HG03558 (cell line): ENCODE measurements around the gene WASF2.
"Not testable (repeated sequence)": the region's sequence is repeated elsewhere in the genome, so short reads cannot be mapped to it uniquely, and the experiment has no call there.

Experiments used
- ATAC-seq: cut with Tn5 transposase; IDR thresholded peaks from one replicate; pipeline ENCODE4 v1.9.1; 2021; ENCODE audit warnings: moderate number of reproducible peaks; ENCODE audit not compliant: unreplicated experiment; ENCODE audit errors: extremely low read depth

WASF2 gene

GRCh38 chr1:27503033-27503432 is 13.1 kb upstream of the WASF2 start:
- ATAC-seq = no peak

GRCh38 chr1:27501159-27501558 is 11.2 kb upstream of the WASF2 start:
- not testable (repeated sequence) for ATAC-seq

- ATAC-seq = no peak
Measured at GRCh38 chr1:27499142-27499541, 9.2 kb upstream of the WASF2 start.

DNA sequence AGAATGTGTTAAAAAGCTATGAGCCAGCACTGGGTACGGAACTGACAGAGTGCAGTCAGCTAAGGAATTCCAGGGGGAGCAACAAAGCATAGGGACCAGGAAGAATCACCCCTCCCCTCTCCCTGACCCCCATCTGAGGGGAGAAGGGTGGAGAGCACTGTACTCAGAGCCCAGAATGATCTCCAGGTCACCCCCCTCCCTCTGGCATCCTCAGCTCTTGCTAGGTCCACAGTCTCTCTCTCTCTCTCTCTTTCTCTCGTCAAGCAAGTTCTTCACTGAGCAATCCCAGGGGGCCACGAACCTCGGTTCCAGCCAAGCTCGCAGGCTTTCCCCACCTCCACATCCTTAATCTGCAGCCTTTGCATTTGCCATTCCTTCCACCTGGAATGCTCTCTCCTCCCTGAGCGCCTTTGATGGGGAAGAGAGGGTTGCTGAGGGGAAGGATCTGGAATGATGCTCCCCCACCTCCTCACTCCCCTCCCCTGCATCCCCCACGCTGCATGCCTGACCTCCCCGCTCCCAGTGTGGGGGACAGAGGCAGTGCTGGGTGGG is 6.7 kb upstream of the WASF2 start:
- no peak for ATAC-seq

GRCh38 chr1:27492796-27493195 is 2.8 kb upstream of the WASF2 start:
- no peak for ATAC-seq

- ATAC-seq = no peak
Measured at GRCh38 chr1:27491748-27492700, 2.1 kb upstream of the WASF2 start.

- ATAC-seq = peak; percentile 12
Measured at GRCh38 chr1:27489501-27489972, 430 bp downstream of the WASF2 start.

DNA sequence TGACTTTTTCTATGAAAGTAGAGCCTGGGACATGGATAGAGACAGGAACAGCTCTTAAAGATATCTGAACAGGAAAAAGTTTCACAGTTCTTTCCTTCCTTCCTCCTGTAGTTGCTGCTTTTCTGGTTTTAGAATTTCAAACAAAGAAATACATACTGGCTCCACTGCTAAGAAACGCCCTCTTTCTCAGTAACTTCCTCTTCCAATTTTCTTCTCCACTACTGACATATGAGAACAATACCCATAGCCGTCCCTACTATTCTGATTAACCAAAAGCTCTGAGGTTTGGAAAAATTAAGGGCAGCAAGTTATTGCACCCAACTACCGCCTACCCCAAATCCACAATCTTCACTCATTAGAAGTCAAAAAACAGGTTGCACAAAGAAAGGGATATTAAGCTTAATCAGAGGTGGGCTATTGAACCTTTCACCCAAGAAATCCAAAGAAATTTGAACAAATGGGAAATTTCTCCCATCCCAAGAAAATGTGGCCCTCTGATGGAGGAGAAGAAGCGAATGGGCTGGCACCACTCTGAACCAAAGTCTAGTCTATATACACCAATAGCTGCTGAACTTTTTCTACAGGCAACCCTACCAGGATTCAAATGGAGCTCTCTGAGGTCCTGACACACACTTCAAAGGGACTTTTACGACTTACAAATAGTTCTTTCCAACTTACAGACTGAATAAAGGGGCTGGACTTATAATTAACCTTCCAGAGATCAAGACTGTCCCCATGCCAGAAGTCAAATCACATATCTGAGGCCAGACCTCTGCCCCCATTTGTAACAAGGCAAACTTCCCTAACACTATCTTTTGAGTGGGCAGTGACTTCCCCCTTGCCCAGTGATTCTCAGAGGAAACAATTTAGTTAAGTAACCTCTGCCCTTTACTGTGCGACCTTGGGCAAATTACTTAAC is 1.7 kb downstream of the WASF2 start:
- ATAC-seq = no peak

DNA sequence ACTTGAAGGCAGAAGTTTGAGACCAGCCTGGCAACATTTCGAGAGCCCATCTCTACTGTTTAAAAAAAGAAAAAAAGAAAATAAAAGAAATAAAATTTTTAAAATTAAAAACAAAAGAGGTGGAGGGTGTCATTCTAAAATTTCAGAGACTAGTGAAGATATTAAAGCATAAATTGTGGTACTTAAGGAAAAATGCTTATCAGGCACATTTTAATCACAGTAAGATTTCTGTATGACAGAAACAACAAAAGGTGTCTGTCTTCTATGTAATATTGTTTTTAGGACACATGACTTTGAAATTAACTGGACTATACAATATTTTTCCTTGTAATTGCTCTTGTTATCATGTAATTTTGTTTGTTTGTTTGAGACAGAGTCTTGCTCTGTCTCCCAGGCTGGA is 4.6 kb downstream of the WASF2 start:
- ATAC-seq = no peak

DNA sequence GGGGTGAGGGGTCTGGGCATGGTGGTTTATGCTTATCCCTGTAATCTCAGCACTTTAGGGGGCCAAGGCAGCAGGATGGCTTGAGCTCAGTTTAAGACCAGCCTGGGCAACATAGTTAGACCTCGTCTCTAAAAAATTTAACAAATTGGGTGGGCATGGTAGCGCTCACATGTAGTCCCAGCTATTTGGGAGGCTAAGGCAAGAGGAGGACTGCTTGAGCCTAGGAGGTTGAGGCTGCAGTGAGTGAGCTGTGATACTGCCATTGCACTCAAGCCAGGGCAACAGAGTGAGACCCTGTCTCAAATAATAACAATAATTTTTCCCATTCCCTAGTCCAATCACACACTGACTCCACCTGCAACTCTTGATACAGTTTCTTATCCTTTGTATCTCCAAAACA is 6.3 kb downstream of the WASF2 start:
- no peak for ATAC-seq

GRCh38 chr1:27481994-27482620 is 7.9 kb downstream of the WASF2 start:
- ATAC-seq = no peak

GRCh38 chr1:27478098-27478497 is 11.9 kb downstream of the WASF2 start:
- no peak for ATAC-seq

GRCh38 chr1:27476237-27476636 is 13.7 kb downstream of the WASF2 start:
- no peak for ATAC-seq

DNA sequence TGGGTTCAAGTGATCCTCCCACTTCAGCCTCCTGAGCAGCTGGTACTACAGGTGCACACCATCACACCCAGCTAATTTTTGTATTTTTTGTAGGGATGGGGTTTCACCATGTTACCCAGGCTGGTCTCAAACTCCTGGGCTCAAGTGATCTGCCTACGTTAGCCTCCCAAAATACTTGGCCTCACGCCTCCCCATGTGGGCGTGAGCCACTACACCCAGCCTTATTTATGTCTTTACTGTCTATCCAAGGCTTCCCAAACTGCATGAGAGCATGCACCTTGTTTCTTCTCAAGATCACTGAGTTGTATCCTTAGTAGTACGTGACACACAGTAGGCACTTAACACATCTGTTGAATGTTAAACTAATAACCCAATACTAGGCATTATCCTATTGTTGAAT is 14.2 kb downstream of the WASF2 start:
- ATAC-seq = no peak

- ATAC-seq = no peak
Measured at GRCh38 chr1:27473755-27474154, 16.2 kb downstream of the WASF2 start.

- ATAC-seq = not testable (repeated sequence)
Measured at GRCh38 chr1:27472098-27472497, 17.9 kb downstream of the WASF2 start.

- ATAC-seq = no peak
Measured at GRCh38 chr1:27471477-27471876, 18.5 kb downstream of the WASF2 start.

DNA sequence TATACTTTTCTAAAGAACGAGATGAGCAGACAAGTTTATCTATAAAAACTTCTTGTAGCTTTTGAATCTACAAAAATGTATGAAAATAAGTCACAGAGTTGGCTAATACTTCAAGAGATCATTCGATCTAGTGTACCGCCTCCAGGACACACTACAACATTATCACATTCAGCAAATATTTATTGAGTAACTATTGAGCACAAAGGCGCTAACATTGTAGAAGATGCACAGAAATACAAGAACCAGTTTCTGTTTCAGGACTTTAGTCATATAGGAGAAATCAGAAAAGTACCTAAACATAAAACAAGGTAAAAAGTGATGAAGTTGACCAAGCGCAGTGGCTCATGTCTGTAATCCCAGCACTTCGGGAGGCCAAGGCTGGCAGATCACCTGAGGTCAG is 20.6 kb downstream of the WASF2 start:
- no peak for ATAC-seq

DNA sequence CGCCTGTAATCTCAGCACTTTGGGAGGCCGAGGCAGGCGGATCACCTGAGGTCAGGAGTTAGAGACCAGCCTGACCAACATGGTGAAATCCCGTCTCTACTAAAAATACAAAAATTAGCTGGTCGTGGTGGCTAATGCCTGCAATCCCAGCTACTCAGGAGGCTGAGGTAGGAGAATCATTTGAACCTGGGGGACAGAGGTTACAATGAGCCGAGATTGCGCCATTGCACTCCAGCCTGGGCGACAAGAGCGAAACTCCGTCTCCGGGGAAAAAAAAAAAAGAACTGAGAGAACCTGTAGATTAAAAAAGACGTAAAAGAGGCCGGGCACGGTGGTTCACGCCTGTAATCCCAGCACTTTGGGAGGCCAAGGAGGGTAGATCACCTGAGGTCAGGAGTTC is 21.6 kb downstream of the WASF2 start:
- ATAC-seq = not testable (repeated sequence)
